Measurements from ENCODE around the gene ADARB2.

DNA sequence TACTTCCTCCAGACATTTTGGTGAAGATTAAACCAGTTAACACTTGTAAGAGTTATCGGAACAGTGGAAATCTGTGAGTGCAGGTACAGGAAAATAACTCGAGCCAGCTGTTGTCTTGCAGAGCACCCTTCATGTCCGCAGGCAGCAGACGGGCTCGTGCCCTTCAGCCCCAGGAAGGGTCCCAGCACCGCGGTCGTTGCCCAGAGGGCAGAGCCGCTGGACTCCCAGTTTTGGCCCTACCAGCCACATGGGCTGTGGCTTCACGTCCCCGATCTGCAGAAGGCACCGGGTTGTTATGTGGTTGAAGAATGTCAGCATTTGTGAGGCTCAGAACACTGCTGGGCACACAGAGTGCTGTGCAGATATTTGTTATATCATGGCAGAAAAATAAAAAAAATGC lies 7.2 kb upstream of the ADARB2 start:
- TF ChIP-seq CTCF (IDR thresholded peaks at IDR 0.05; ENCODE audit: low read depth, low read length, poor library complexity, severe bottlenecking) (no peak), EZH2phosphoT487 (IDR thresholded peaks at IDR 0.05; ENCODE audit: borderline replicate concordance, low read length) (no peak)

All from DOHH2 (cell line).